Neutrophil (primary cell): ENCODE data around the gene RANBP10.

ENCODE experiments used
- H3K27ac ChIP-seq: fragments of 200-600 bp; sonication (generic); 2 replicates; pipeline ENCODE4 v1.5.1; 2016; ENCODE audit warnings: mild to moderate bottlenecking, moderate library complexity
- H3K27me3 ChIP-seq: fragments of 200-600 bp; sonication (generic); 2 replicates; pipeline ENCODE4 v1.6.0; 2016; ENCODE audit warnings: mild to moderate bottlenecking
- H3K36me3 ChIP-seq: fragments of 200-600 bp; sonication (generic); 2 replicates; pipeline ENCODE4 v1.5.1; 2017
- H3K4me1 ChIP-seq, 2 experiments: fragments of 200-600 bp in 1 of 2; sonication (generic) in 1 of 2; 1 replicate in 1 of 2; 2 replicates in 1 of 2; pipeline versions ENCODE4 v1.5.1 to v1.6.1; 2013 to 2016; ENCODE audit warnings: low read depth in 1 of 2, low read length in 1 of 2, mild to moderate bottlenecking in 1 of 2, moderate library complexity in 1 of 2; ENCODE audit not compliant: control insufficient read depth in 1 of 2, insufficient read depth in 1 of 2
- H3K4me3 ChIP-seq, 2 experiments: fragments of 200-600 bp in 1 of 2; sonication (generic) in 1 of 2; 1 replicate in 1 of 2; 2 replicates in 1 of 2; pipeline ENCODE4 v1.5.1; 2013 to 2016; ENCODE audit warnings: low read depth in 1 of 2, low read length in 1 of 2, mild to moderate bottlenecking in 1 of 2, moderate library complexity in 1 of 2
- H3K9me3 ChIP-seq: fragments of 200-600 bp; sonication (generic); 2 replicates; pipeline ENCODE4 v1.5.1; 2016
- TF ChIP-seq, protein P1 (sequence below): fragments of 200-600 bp; sonication (generic); IDR thresholded peaks from 2 replicates; pipeline ENCODE4 v1.5.1; 2016; ENCODE audit warnings: antibody characterized with exemption

The RANBP10 gene

DNA sequence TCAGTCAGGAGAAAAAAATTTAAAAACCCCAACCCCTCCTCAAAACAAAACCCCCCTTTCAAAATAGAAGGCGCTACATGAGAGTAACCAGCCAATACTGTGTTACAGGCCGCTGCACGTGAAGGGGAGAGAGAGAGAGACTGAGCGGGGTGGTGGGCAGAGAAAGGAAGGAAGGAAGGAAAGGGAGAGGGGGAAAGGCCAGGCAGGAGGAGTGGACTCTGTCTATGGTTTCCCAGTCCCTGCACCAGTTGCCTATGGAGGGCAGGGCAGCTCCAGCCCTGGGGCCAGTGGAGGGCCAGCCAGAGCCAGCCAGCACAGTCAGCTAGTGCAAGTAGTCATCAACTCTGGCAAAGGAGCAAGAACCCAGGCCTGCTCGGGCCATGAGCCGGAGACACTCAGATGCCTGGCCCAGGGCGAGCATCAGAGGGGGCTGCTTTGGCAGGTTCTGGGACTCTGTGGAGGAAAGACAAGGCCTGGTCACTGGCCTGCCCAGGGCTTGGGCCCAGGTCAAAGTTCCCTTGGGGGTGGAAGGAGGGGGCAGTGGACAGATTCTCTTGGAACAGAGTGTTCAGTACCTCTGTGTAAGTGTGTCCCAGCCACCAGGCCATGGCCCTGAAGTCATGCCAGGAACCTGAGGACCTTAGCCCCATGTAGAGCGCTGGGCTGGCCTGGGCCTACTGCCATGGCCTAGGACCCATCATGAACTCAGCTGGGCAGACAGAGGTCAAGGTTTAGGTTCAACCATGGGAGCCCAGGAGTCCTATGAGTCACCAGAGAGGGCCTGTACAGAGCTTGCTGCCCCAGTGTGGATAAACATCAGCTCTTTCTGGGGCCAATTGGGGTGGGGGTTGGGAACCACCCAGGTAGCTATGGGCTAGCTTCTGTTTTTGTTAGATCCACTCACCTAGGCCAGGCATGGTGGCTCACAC, 80.0 kb downstream of the RANBP10 start:
- Histone ChIP-seq H3K4me3 (no peak overlapping the region), H3K4me1 (peaks cover 2 to 4% of the 10 kb centered on the region in 2 experiments), H3K27ac (no peak overlapping the region), H3K27me3 (no peaks in the 10 kb centered on the region), H3K9me3 (no peaks in the 10 kb centered on the region), H3K36me3 (peaks cover 79% of the 10 kb centered on the region)
- TF ChIP-seq, protein P1, sequence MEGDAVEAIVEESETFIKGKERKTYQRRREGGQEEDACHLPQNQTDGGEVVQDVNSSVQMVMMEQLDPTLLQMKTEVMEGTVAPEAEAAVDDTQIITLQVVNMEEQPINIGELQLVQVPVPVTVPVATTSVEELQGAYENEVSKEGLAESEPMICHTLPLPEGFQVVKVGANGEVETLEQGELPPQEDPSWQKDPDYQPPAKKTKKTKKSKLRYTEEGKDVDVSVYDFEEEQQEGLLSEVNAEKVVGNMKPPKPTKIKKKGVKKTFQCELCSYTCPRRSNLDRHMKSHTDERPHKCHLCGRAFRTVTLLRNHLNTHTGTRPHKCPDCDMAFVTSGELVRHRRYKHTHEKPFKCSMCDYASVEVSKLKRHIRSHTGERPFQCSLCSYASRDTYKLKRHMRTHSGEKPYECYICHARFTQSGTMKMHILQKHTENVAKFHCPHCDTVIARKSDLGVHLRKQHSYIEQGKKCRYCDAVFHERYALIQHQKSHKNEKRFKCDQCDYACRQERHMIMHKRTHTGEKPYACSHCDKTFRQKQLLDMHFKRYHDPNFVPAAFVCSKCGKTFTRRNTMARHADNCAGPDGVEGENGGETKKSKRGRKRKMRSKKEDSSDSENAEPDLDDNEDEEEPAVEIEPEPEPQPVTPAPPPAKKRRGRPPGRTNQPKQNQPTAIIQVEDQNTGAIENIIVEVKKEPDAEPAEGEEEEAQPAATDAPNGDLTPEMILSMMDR, result no peak

DNA sequence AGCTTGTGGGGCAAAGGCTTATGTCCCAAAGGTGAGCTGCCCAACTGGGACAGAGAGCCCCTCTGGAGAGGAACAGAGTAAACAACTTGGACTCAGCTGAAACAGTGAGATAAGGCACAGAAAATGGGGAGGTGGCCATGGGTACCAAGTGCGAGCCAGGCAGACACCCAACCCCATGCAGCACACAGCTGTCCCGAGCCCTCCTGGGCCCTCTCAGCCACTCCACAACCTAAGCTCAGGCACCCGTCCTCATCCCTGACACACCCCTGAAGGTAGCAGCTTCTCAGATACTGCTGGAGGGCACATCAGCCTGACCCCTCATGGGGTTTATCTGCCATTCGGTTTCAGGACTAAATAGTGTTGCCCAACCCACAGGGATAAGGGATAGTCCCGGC, 82.5 kb downstream of the RANBP10 start:
- H3K9me3 ChIP-seq, result no peaks in the 10 kb centered on the region
- H3K27me3 ChIP-seq, result no peaks in the 10 kb centered on the region
- TF ChIP-seq, protein P1, result no peak

DNA sequence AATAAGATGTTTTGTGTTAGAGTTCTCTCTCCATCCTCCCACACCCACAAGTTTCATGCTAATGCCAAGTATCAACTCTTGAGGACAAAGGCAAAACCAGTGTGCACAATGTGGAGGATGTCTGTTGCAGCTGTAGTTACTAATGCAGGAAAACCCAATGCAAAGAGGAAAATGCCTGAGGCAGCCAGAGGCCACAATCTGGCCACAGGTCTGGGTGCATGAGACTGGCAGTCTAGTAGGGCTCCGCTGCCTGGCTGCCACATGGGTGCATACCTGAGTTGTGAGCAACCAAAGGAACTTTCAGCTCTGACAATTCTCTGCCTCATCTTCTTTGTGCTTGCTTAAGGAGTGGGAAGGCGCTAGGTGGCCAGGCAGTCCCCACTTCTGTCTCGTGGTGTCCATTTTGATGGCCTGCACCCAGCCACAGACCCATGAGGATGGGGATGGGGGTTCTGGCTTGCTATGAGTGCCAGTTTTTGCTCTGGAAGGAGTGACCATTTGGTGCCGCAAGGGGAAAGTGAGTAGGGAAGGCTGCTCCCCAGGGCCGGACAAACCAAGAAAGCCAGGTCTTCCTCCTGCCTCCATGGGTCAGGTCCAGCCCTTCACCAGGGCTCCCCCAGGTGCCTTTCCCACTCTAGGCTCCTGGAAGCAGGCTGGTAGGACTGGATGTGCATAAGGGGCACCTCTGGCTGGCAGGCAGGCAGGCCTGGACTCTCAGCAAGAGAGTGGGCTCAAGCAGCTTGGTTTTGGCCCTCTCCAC, 83.0 kb downstream of the RANBP10 start:
- Histone ChIP-seq H3K9me3 (no peaks in the 10 kb centered on the region), H3K4me1 (peaks cover 23 to 28% of the 10 kb centered on the region in 2 experiments), H3K4me3 (no peak overlapping the region), H3K27me3 (no peaks in the 10 kb centered on the region), H3K27ac (no peak overlapping the region), H3K36me3 (peaks cover 48% of the 10 kb centered on the region)
- TF ChIP-seq, protein P1, result no peak

More for the DNA sequence above, 82.5 kb downstream of the RANBP10 start:
- no peak overlapping the region for H3K4me3 ChIP-seq
- peaks cover 19 to 22% of the 10 kb centered on the region in 2 experiments for H3K4me1 ChIP-seq
- H3K36me3 ChIP-seq, result peaks cover 54% of the 10 kb centered on the region
- no peak overlapping the region for H3K27ac ChIP-seq

DNA sequence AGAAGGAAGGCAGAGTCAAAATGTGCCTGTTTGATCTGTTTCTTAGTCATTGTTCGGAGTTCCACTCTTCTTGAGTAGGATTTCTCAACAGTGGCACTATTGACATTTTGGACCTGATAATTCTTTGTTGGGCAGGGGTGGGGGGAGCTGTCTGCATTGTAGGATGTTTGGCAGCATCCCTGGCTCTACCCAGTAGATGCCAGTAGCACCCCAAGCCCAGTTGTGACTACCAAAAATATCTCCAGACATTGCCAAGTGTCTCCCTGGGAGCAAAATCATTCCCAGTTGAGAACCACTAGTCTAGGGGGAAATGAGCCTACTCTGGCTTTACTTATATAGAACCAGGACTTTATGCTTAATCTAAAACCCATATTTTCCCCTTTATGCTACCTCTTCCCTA, 86.1 kb downstream of the RANBP10 start:
- Histone ChIP-seq H3K4me1 (peaks cover 49 to 53% of the 10 kb centered on the region in 2 experiments), H3K27ac (peak overlapping the region; percentile 92), H3K9me3 (no peaks in the 10 kb centered on the region), H3K27me3 (no peaks in the 10 kb centered on the region), H3K4me3 (peak overlapping the region; percentile 64 to 99), H3K36me3 (peaks cover 21% of the 10 kb centered on the region)
- TF ChIP-seq, protein P1, result no peak

DNA sequence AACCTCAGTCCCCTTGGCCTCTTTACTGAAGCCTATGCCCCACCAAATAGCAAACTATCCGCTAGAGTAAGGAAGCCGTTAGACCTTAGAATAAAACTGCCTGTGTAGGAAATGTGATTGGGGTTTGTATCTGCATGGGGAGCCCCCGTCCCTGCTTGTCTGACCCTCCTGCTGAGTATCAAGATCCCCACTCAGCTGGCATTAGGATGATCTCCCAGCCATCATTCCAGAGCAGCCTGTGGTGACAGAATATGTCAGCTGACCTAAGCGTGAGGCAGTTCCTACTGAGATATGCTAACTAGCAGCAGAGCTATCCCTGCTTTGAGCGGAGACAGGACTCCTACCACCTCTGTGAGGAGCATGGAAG, 86.6 kb downstream of the RANBP10 start:
- Histone ChIP-seq H3K27me3 (no peaks in the 10 kb centered on the region), H3K9me3 (no peaks in the 10 kb centered on the region), H3K27ac (peak overlapping the region; percentile 92), H3K4me3 (peak overlapping the region; percentile 64 to 99), H3K4me1 (peaks cover 54 to 58% of the 10 kb centered on the region in 2 experiments), H3K36me3 (peaks cover 16% of the 10 kb centered on the region)
- TF ChIP-seq, protein P1, result no peak
